Tibial artery (tissue), 4 donors: ENCODE results near the gene DENND5A.

Experiments used
- DNase-seq, 2 donors: peaks; one replicate each; pipeline ENCODE4 v3.0.0-alpha.2; 2019
- H3K27ac ChIP-seq, 2 donors: fragments of 200-600 bp; sonication (generic) in 1 of 2; 1 replicate in 1 of 2; 2 replicates in 1 of 2; pipeline ENCODE4 v1.5.1; 2018 to 2019; ENCODE audit warnings: mild to moderate bottlenecking in 1 of 2
- H3K27me3 ChIP-seq, 2 donors: fragments of 200-600 bp; sonication (generic) in 1 of 2; one replicate each; pipeline versions ENCODE4 v1.5.1 to v1.6.0; 2016 to 2019
- H3K36me3 ChIP-seq, 3 donors: fragments of 200-600 bp; sonication (generic) in 2 of 3; one replicate each; pipeline ENCODE4 v1.5.1; 2016 to 2019; ENCODE audit warnings: mild to moderate bottlenecking in 2 of 3
- H3K4me1 ChIP-seq, 4 donors: fragments of 200-600 bp; sonication (generic) in 2 of 4; 1 replicate in 3 of 4; 2 replicates in 1 of 4; pipeline ENCODE4 v1.5.1; 2016 to 2019
- H3K4me3 ChIP-seq, 2 donors: fragments of 200-600 bp; sonication (generic) in 1 of 2; 1 replicate in 1 of 2; 2 replicates in 1 of 2; pipeline ENCODE4 v1.5.1; 2018 to 2019; ENCODE audit warnings: mild to moderate bottlenecking in 2 of 2
- H3K9me3 ChIP-seq, 3 donors: fragments of 200-600 bp; sonication (generic) in 1 of 3; one replicate each; pipeline ENCODE4 v1.5.1; 2016 to 2019
- CTCF ChIP-seq, 2 experiments: fragments of 200-600 bp in 1 of 2; fragments of 450-650 bp in 1 of 2; IDR thresholded peaks; one replicate each; pipeline ENCODE4 v1.5.1; 2017 to 2019; ENCODE audit warnings: antibody characterized with exemption in 2 of 2, mild to moderate bottlenecking in 1 of 2, moderate library complexity in 1 of 2
- intact Hi-C: fragments of 100-400 bp; cut with DNase I; formaldehyde crosslinking; loops from one replicate; pipeline ENCODE4 v1.15.0; 2023; ENCODE audit warnings: low total_unique reads

Gene DENND5A

GRCh38 chr11:9091044-9091922 is 173.9 kb downstream of the DENND5A start, which contains the start of gene SCUBE2:
Gene SCUBE2 (minus strand): TSS chr11:9091599. CDS start chr11:9091528, 71 bp downstream.
- H3K4me3 ChIP-seq = peak within 1 kb of the TSS; percentile 49 to 60
- H3K27ac ChIP-seq = no peak within 1 kb of the TSS
- H3K36me3 ChIP-seq = no peaks in the 10 kb centered on the region
- DNase-seq = no peak
- intact Hi-C loops = no loop called here
- no peaks in the 10 kb centered on the region for H3K9me3 ChIP-seq
- peaks cover 0 to 46% of the 10 kb centered on the region in 2 donors for H3K27me3 ChIP-seq
- peaks cover 0 to 17% (median 10%) of the 10 kb centered on the region in 4 donors for H3K4me1 ChIP-seq
- no peak for TF ChIP-seq CTCF (IDR thresholded peaks at IDR 0.05)

GRCh38 chr11:9090488-9091043 is 174.6 kb downstream of the DENND5A start:
- DNase-seq = no peak
- H3K9me3 ChIP-seq = no peaks in the 10 kb centered on the region
- no peaks in the 10 kb centered on the region for H3K36me3 ChIP-seq
- H3K4me3 ChIP-seq = peak overlapping the region; percentile 49 to 60
- no peak overlapping the region for H3K27ac ChIP-seq
- peaks cover 0 to 17% (median 10%) of the 10 kb centered on the region in 4 donors for H3K4me1 ChIP-seq
- peaks cover 0 to 42% of the 10 kb centered on the region in 2 donors for H3K27me3 ChIP-seq
- TF ChIP-seq CTCF (IDR thresholded peaks at IDR 0.05) = no peak
- intact Hi-C loops = no loop called here

GRCh38 chr11:9089636-9090035 is 175.5 kb downstream of the DENND5A start:
- no peaks in the 10 kb centered on the region for H3K9me3 ChIP-seq
- H3K27ac ChIP-seq = no peak overlapping the region
- H3K27me3 ChIP-seq = peaks cover 0 to 37% of the 10 kb centered on the region in 2 donors
- no peak overlapping the region for H3K4me3 ChIP-seq
- DNase-seq = no peak
- H3K4me1 ChIP-seq = peaks cover 0 to 17% (median 10%) of the 10 kb centered on the region in 4 donors
- TF ChIP-seq CTCF (IDR thresholded peaks at IDR 0.05) = no peak
- intact Hi-C loops = no loop called here
- no peaks in the 10 kb centered on the region for H3K36me3 ChIP-seq

- Histone ChIP-seq H3K27ac (no peak overlapping the region), H3K27me3 (peaks cover 0 to 31% of the 10 kb centered on the region in 2 donors), H3K9me3 (no peaks in the 10 kb centered on the region), H3K4me3 (no peak overlapping the region), H3K4me1 (peaks cover 0 to 17% (median 10%) of the 10 kb centered on the region in 4 donors), H3K36me3 (no peaks in the 10 kb centered on the region)
- DNase-seq = no peak
- no peak for TF ChIP-seq CTCF (IDR thresholded peaks at IDR 0.05)
- intact Hi-C loops = no loop called here
These were observed 176.1 kb downstream of the DENND5A start for GRCh38 chr11:9089061-9089460.
